ENCODE measurements around the gene TMEM270. TPM values are rescaled to one million over a fixed set of nuclear protein-coding genes. Genes with fewer than 3 reads are reported as not detected.

The TMEM270 gene
- total and polyA plus RNA-seq, 10 of the 15 experiments (the other 5 are each of a cell fraction or from before 2014, with no cell fraction given), result not detected

Other genes with a start within 250 kb of the TMEM270 start
Only the 7 nearest of the 11 such genes appear.
- gene BUD23, start 177.6 kb upstream of the TMEM270 start, total RNA-seq (2014; rRNA removed), result 75.3 and 82.9 TPM in 2 replicates
- 69.8 and 71.1 TPM in 2 replicates for gene BUD23, start 177.6 kb upstream of the TMEM270 start, total RNA-seq (2014; rRNA removed; fragmentation: Illumina TruSeq; extraction: Trizol)
- gene BUD23, start 177.6 kb upstream of the TMEM270 start, total RNA-seq (2021), result 73.7 and 84.9 TPM in 2 replicates
- gene BUD23, start 177.6 kb upstream of the TMEM270 start, polyA plus RNA-seq (2011; rRNA removed), result 98.5 and 114 TPM in 2 replicates
- gene BUD23, start 177.6 kb upstream of the TMEM270 start, polyA plus RNA-seq (2014; fragmentation: Illumina TruSeq; extraction: Trizol), result 96.0 and 109 TPM in 2 replicates
- gene BUD23, start 177.6 kb upstream of the TMEM270 start, polyA plus RNA-seq (2014; fragmentation: Nextera tagmentation; extraction: Ambion mirVana), result 10 to 100 TPM; 36.4 to 89.9 TPM
- gene BUD23, start 177.6 kb upstream of the TMEM270 start, polyA plus RNA-seq (2014; rRNA removed), result 117 and 123 TPM in 2 replicates
- 100 to 1,000 TPM; 137 to 138 TPM for gene BUD23, start 177.6 kb upstream of the TMEM270 start, polyA plus RNA-seq (2016; fragmentation: Nextera tagmentation; extraction: Ambion mirVana)
- 1.9 and 2.6 TPM in 2 replicates for gene STX1A, start 141.5 kb upstream of the TMEM270 start, total RNA-seq (2014; rRNA removed)
- gene STX1A, start 141.5 kb upstream of the TMEM270 start, total RNA-seq (2014; rRNA removed; fragmentation: Illumina TruSeq; extraction: Trizol), result 1.6 and 2.6 TPM in 2 replicates
- 3.1 and 3.9 TPM in 2 replicates for gene STX1A, start 141.5 kb upstream of the TMEM270 start, total RNA-seq (2021)
- 1.4 and 2.4 TPM in 2 replicates for gene STX1A, start 141.5 kb upstream of the TMEM270 start, polyA plus RNA-seq (2011; rRNA removed)
- 1.9 and 3.1 TPM in 2 replicates for gene STX1A, start 141.5 kb upstream of the TMEM270 start, polyA plus RNA-seq (2014; fragmentation: Illumina TruSeq; extraction: Trizol)
- gene STX1A, start 141.5 kb upstream of the TMEM270 start, polyA plus RNA-seq (2014; fragmentation: Nextera tagmentation; extraction: Ambion mirVana), result under 1 TPM; 0.15 to 0.21 TPM
- 5.2 and 5.3 TPM in 2 replicates for gene STX1A, start 141.5 kb upstream of the TMEM270 start, polyA plus RNA-seq (2014; rRNA removed)
- gene STX1A, start 141.5 kb upstream of the TMEM270 start, polyA plus RNA-seq (2016; fragmentation: Nextera tagmentation; extraction: Ambion mirVana), result 1 to 10 TPM; 1.7 to 1.8 TPM
- gene ABHD11, start 122.4 kb upstream of the TMEM270 start, total RNA-seq (2014; rRNA removed), result 16.9 and 22.1 TPM in 2 replicates
- 6.3 and 8.6 TPM in 2 replicates for gene ABHD11, start 122.4 kb upstream of the TMEM270 start, total RNA-seq (2014; rRNA removed; fragmentation: Illumina TruSeq; extraction: Trizol)
- gene ABHD11, start 122.4 kb upstream of the TMEM270 start, total RNA-seq (2021), result 11.6 and 14.6 TPM in 2 replicates
- 2.8 and 6.0 TPM in 2 replicates for gene ABHD11, start 122.4 kb upstream of the TMEM270 start, polyA plus RNA-seq (2011; rRNA removed)
- gene ABHD11, start 122.4 kb upstream of the TMEM270 start, polyA plus RNA-seq (2014; fragmentation: Illumina TruSeq; extraction: Trizol), result 5.6 and 8.3 TPM in 2 replicates
- 1 to 10 TPM; 2.8 to 5.6 TPM for gene ABHD11, start 122.4 kb upstream of the TMEM270 start, polyA plus RNA-seq (2014; fragmentation: Nextera tagmentation; extraction: Ambion mirVana)
- gene ABHD11, start 122.4 kb upstream of the TMEM270 start, polyA plus RNA-seq (2014; rRNA removed), result 17.7 and 23.4 TPM in 2 replicates
- gene ABHD11, start 122.4 kb upstream of the TMEM270 start, polyA plus RNA-seq (2016; fragmentation: Nextera tagmentation; extraction: Ambion mirVana), result 10 to 100 TPM; 22.7 to 24.8 TPM
- gene CLDN3, start 90.9 kb upstream of the TMEM270 start, total RNA-seq (2014; rRNA removed), result not detected in 2 replicates
- not detected in 2 replicates for gene CLDN3, start 90.9 kb upstream of the TMEM270 start, total RNA-seq (2014; rRNA removed; fragmentation: Illumina TruSeq; extraction: Trizol)
- gene CLDN3, start 90.9 kb upstream of the TMEM270 start, total RNA-seq (2021), result not detected in 2 replicates
- 0.05 TPM in 1 of 2 replicates, not detected in the other for gene CLDN3, start 90.9 kb upstream of the TMEM270 start, polyA plus RNA-seq (2011; rRNA removed)
- not detected in 2 replicates for gene CLDN3, start 90.9 kb upstream of the TMEM270 start, polyA plus RNA-seq (2014; fragmentation: Illumina TruSeq; extraction: Trizol)
- gene CLDN3, start 90.9 kb upstream of the TMEM270 start, polyA plus RNA-seq (2014; fragmentation: Nextera tagmentation; extraction: Ambion mirVana), result not detected
- not detected in 2 replicates for gene CLDN3, start 90.9 kb upstream of the TMEM270 start, polyA plus RNA-seq (2014; rRNA removed)
- not detected for gene CLDN3, start 90.9 kb upstream of the TMEM270 start, polyA plus RNA-seq (2016; fragmentation: Nextera tagmentation; extraction: Ambion mirVana)
- not detected in 2 replicates for gene CLDN4, start 30.2 kb upstream of the TMEM270 start, total RNA-seq (2014; rRNA removed)
- gene CLDN4, start 30.2 kb upstream of the TMEM270 start, total RNA-seq (2014; rRNA removed; fragmentation: Illumina TruSeq; extraction: Trizol), result not detected in 2 replicates
- 0.24 and 0.38 TPM in 2 replicates for gene CLDN4, start 30.2 kb upstream of the TMEM270 start, total RNA-seq (2021)
- gene CLDN4, start 30.2 kb upstream of the TMEM270 start, polyA plus RNA-seq (2011; rRNA removed), result 0.05 TPM in 1 of 2 replicates, not detected in the other
- gene CLDN4, start 30.2 kb upstream of the TMEM270 start, polyA plus RNA-seq (2014; fragmentation: Illumina TruSeq; extraction: Trizol), result 0.04 TPM in 1 of 2 replicates, not detected in the other
- not detected for gene CLDN4, start 30.2 kb upstream of the TMEM270 start, polyA plus RNA-seq (2014; fragmentation: Nextera tagmentation; extraction: Ambion mirVana)
- gene CLDN4, start 30.2 kb upstream of the TMEM270 start, polyA plus RNA-seq (2014; rRNA removed), result 0.04 and 0.06 TPM in 2 replicates
- not detected for gene CLDN4, start 30.2 kb upstream of the TMEM270 start, polyA plus RNA-seq (2016; fragmentation: Nextera tagmentation; extraction: Ambion mirVana)
- 0.90 and 1.7 TPM in 2 replicates for gene METTL27, start 18.6 kb upstream of the TMEM270 start, total RNA-seq (2014; rRNA removed)
- gene METTL27, start 18.6 kb upstream of the TMEM270 start, total RNA-seq (2014; rRNA removed; fragmentation: Illumina TruSeq; extraction: Trizol), result 0.45 and 0.74 TPM in 2 replicates
- 0.80 and 1.7 TPM in 2 replicates for gene METTL27, start 18.6 kb upstream of the TMEM270 start, total RNA-seq (2021)
- 0.16 and 0.57 TPM in 2 replicates for gene METTL27, start 18.6 kb upstream of the TMEM270 start, polyA plus RNA-seq (2011; rRNA removed)
- gene METTL27, start 18.6 kb upstream of the TMEM270 start, polyA plus RNA-seq (2014; fragmentation: Illumina TruSeq; extraction: Trizol), result 0.10 TPM in 1 of 2 replicates, not detected in the other
- gene METTL27, start 18.6 kb upstream of the TMEM270 start, polyA plus RNA-seq (2014; fragmentation: Nextera tagmentation; extraction: Ambion mirVana), result under 1 TPM; 0.10 to 0.16 TPM
- 1.1 and 1.5 TPM in 2 replicates for gene METTL27, start 18.6 kb upstream of the TMEM270 start, polyA plus RNA-seq (2014; rRNA removed)
- gene METTL27, start 18.6 kb upstream of the TMEM270 start, polyA plus RNA-seq (2016; fragmentation: Nextera tagmentation; extraction: Ambion mirVana), result 1 to 10 TPM; 3.3 to 3.4 TPM
- gene ELN, start 167.0 kb downstream of the TMEM270 start, total RNA-seq (2014; rRNA removed), result not detected in 2 replicates
- gene ELN, start 167.0 kb downstream of the TMEM270 start, total RNA-seq (2014; rRNA removed; fragmentation: Illumina TruSeq; extraction: Trizol), result not detected in 2 replicates
- 0.08 and 0.19 TPM in 2 replicates for gene ELN, start 167.0 kb downstream of the TMEM270 start, total RNA-seq (2021)
- gene ELN, start 167.0 kb downstream of the TMEM270 start, polyA plus RNA-seq (2011; rRNA removed), result not detected in 2 replicates
- not detected in 2 replicates for gene ELN, start 167.0 kb downstream of the TMEM270 start, polyA plus RNA-seq (2014; fragmentation: Illumina TruSeq; extraction: Trizol)
- not detected for gene ELN, start 167.0 kb downstream of the TMEM270 start, polyA plus RNA-seq (2014; fragmentation: Nextera tagmentation; extraction: Ambion mirVana)
- gene ELN, start 167.0 kb downstream of the TMEM270 start, polyA plus RNA-seq (2014; rRNA removed), result not detected in 2 replicates
- under 1 TPM; 0.23 to 0.27 TPM for gene ELN, start 167.0 kb downstream of the TMEM270 start, polyA plus RNA-seq (2016; fragmentation: Nextera tagmentation; extraction: Ambion mirVana)